GM21529 (cell line): Measurements from ENCODE around the gene WDR73.

ENCODE experiments used
- ATAC-seq: cut with Tn5 transposase; IDR thresholded peaks from one replicate; pipeline ENCODE4 v1.9.1; 2021; ENCODE audit not compliant: unreplicated experiment

The WDR73 gene

GRCh38 chr15:84621358-84621979 lies 32.6 kb downstream of the WDR73 start:
- ATAC-seq = no peak

GRCh38 chr15:84620626-84621025 lies 33.5 kb downstream of the WDR73 start:
- no peak for ATAC-seq

- ATAC-seq = no peak
Measured at GRCh38 chr15:84616235-84616634, 37.8 kb downstream of the WDR73 start.

- no peak for ATAC-seq
Measured at GRCh38 chr15:84611631-84612030, 42.5 kb downstream of the WDR73 start.

- no peak for ATAC-seq
Measured at GRCh38 chr15:84609818-84610525, 44.1 kb downstream of the WDR73 start.

GRCh38 chr15:84608707-84609284 lies 45.3 kb downstream of the WDR73 start:
- ATAC-seq = no peak

GRCh38 chr15:84606653-84607120 lies 47.4 kb downstream of the WDR73 start:
- no peak for ATAC-seq

- ATAC-seq = no peak
Measured at GRCh38 chr15:84605554-84605882, 48.6 kb downstream of the WDR73 start.

- no peak for ATAC-seq
Measured at GRCh38 chr15:84604826-84605553, 49.1 kb downstream of the WDR73 start.

- no peak for ATAC-seq
Measured at GRCh38 chr15:84603630-84604379, 50.3 kb downstream of the WDR73 start.

- ATAC-seq = no peak
Measured at GRCh38 chr15:84601555-84601838, 52.6 kb downstream of the WDR73 start.

GRCh38 chr15:84600687-84601554 lies 53.2 kb downstream of the WDR73 start, which contains the start of gene ZSCAN2:
ZSCAN2 (plus strand) TSS chr15:84601009; CDS start chr15:84603928, 2,919 bp downstream.
- peak; percentile 89 for ATAC-seq

- ATAC-seq = peak; percentile 5
Measured at GRCh38 chr15:84600331-84600686, 53.8 kb downstream of the WDR73 start.

GRCh38 chr15:84599906-84600305 lies 54.2 kb downstream of the WDR73 start:
- no peak for ATAC-seq

- ATAC-seq = no peak
Measured at GRCh38 chr15:84598993-84599392, 55.1 kb downstream of the WDR73 start.

- ATAC-seq = peak; percentile 32
Measured at GRCh38 chr15:84598250-84598649, 55.8 kb downstream of the WDR73 start.

- no peak for ATAC-seq
Measured at GRCh38 chr15:84597296-84597695, 56.8 kb downstream of the WDR73 start.

GRCh38 chr15:84595660-84596059 lies 58.4 kb downstream of the WDR73 start:
- ATAC-seq = no peak

- no peak for ATAC-seq
Measured at GRCh38 chr15:84594617-84595290, 59.3 kb downstream of the WDR73 start.

GRCh38 chr15:84591815-84592214 lies 62.3 kb downstream of the WDR73 start:
- no peak for ATAC-seq
